GM06990 (cell line): ENCODE results near the gene YOD1.
"Not testable (repeated sequence)": the region's sequence is repeated elsewhere in the genome, so short reads cannot be mapped to it uniquely, and the experiment has no call there.

ENCODE experiments used
- DNase-seq: peaks from one replicate; pipeline ENCODE4 v3.0.0-alpha.2; 2011; ENCODE audit not compliant: insufficient read length; ENCODE audit errors: extremely low read depth
- H3K27me3 ChIP-seq: replicated peaks from 2 replicates; pipeline ENCODE4 v1.6.0; 2011; ENCODE audit warnings: low read length; ENCODE audit not compliant: control insufficient read depth, insufficient read depth
- H3K36me3 ChIP-seq: 2 replicates; pipeline ENCODE4 v1.5.1; 2011; ENCODE audit warnings: low read length; ENCODE audit not compliant: control insufficient read depth, insufficient read depth
- H3K4me3 ChIP-seq: replicated peaks from 2 replicates; pipeline ENCODE4 v1.5.1; 2011; ENCODE audit warnings: low read depth, mild to moderate bottlenecking, control low read depth, low read length
- CTCF ChIP-seq: IDR thresholded peaks from 2 replicates; pipeline ENCODE4 v1.5.1; 2011; ENCODE audit warnings: low read length, control low read depth, mild to moderate bottlenecking, inconsistent platforms; ENCODE audit not compliant: insufficient read depth, poor library complexity, severe bottlenecking

YOD1 gene

GRCh38 chr1:207045453-207045852 is 5.6 kb downstream of the YOD1 start:
- no peak for TF ChIP-seq CTCF
- Histone ChIP-seq H3K36me3 (peaks cover 8% of the 10 kb centered on the region), H3K4me3 (no peak overlapping the region), H3K27me3 (no peaks in the 10 kb centered on the region)
- no peak for DNase-seq

GRCh38 chr1:207041397-207041796 is 9.6 kb downstream of the YOD1 start:
- not testable (repeated sequence) for H3K36me3 ChIP-seq, H3K4me3 ChIP-seq, DNase-seq, H3K27me3 ChIP-seq

GRCh38 chr1:207040181-207040533 is 10.9 kb downstream of the YOD1 start:
- H3K27me3 ChIP-seq, result no peaks in the 10 kb centered on the region; the same call in 1 of the 2 replicates
- H3K36me3 ChIP-seq, result no peaks in the 10 kb centered on the region; the same call in 1 of the 2 replicates
- no peak for DNase-seq
- no peak for TF ChIP-seq CTCF
- H3K4me3 ChIP-seq, result no peak overlapping the region

DNA sequence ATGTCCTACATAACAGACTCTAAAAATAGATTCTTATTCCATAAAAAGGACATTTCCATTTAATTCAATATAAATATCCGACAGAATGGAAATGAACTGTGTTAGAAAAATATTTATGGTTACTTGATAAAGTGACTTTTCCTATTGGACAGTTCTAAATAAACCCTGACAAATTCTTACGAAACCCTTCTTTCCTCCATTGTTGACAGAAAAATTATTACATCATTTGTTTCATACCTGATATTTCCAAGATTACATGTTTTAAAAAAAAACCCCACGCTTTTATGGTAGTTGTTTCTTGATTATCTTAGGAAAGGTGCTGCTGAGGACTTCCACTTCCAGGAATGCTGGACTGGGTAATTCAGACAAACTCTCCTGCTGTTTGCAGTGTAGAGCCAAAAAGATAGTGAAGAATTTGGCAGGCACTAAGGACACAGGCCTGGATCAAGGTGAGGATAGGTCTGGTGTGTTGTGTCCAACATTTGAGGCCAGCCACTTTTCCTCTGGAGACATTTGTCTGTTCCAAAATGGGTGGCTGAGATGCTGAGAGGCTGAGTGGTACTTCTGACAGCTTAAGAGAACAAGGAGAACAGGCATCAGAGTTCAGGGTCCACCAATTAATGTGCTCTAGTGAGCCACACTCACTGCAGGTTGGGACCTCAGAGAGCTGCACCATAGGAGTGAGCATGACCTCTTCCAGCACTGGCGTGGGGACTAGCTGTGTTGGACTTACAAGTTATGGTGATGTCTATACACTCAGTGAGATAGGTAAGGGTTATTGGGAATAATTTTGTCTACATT is 11.4 kb downstream of the YOD1 start:
- DNase-seq, result no peak
- H3K27me3 ChIP-seq, result no peaks in the 10 kb centered on the region; the same call in 1 of the 2 replicates
- no peak overlapping the region for H3K4me3 ChIP-seq
- TF ChIP-seq CTCF, result no peak
- H3K36me3 ChIP-seq, result no peaks in the 10 kb centered on the region; the same call in 1 of the 2 replicates

DNA sequence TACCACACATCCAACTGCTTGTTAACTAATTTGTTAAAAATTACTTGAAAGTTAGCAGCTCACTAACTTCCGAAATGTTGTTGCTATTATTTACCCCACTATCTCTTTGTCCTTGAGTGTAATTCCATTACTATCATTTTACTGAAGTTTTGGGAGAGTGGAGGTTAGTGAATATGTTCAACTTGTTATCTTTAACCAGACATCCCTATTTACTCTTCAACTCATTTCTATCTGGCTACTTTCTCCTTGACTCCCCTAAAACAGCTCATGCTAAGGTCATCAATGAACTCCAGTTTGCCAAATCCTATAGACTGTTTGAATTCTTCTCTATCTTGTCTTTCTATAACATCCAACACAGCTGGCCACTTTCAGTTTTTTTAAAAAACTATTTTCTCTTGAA is 14.1 kb downstream of the YOD1 start:
- H3K4me3 ChIP-seq, result no peak overlapping the region
- DNase-seq, result no peak
- no peaks in the 10 kb centered on the region for H3K36me3 ChIP-seq
- H3K27me3 ChIP-seq, result no peaks in the 10 kb centered on the region; the same call in 1 of the 2 replicates
- no peak for TF ChIP-seq CTCF

DNA sequence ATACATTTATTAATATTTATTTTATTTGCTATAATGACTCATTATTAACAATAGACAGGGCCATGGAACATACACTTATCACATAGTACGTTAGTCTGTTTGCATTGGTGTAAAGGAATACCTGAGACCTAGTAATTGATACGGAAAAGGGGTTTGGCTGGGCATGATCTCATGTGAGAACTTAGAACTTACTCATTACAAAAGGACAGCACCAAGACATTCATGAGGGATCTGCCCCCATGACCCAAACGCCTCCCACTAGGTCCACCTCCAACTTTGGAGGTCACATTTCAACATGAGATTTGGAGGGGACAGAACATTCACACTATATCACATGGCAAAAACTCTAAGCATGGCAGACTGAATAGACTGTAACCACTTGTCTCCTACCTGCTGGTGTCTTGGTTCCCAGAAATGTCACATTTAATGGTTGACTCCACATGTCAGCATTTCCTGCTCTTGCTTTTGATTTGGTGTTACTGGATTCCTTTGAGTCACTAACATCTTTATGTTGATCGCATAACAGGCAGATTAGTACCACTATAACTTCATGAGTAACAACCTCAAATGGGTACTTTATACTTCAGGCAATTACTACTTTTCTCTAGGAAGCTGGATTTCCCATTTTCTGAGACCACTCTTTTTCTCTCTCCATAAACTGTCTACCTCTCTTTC is 15.0 kb downstream of the YOD1 start:
- TF ChIP-seq CTCF, result no peak
- H3K27me3 ChIP-seq, result no peaks in the 10 kb centered on the region; the same call in 1 of the 2 replicates
- DNase-seq, result no peak
- H3K36me3 ChIP-seq, result no peaks in the 10 kb centered on the region
- H3K4me3 ChIP-seq, result no peak overlapping the region
